ENCODE results near the gene PTPRB.
"Not testable (repeated sequence)": the region's sequence is repeated elsewhere in the genome, so short reads cannot be mapped to it uniquely, and the experiment has no call there.

The PTPRB gene

GRCh38 chr12:70507442-70507841 lies 129.8 kb downstream of the PTPRB start:
- H3K27ac ChIP-seq = no peak overlapping the region
- no peak for TF ChIP-seq CTCF (conservative IDR thresholded peaks at IDR 0.05)

- no peak overlapping the region for H3K27ac ChIP-seq
- no peak for TF ChIP-seq CTCF (conservative IDR thresholded peaks at IDR 0.05)
These were observed 139.7 kb downstream of the PTPRB start for GRCh38 chr12:70497508-70497907.

- H3K27ac ChIP-seq = not testable (repeated sequence)
These were observed 144.3 kb downstream of the PTPRB start for GRCh38 chr12:70492904-70493303.

- H3K27ac ChIP-seq = not testable (repeated sequence)
These were observed 146.3 kb downstream of the PTPRB start for GRCh38 chr12:70490928-70491327.

- TF ChIP-seq CTCF (conservative IDR thresholded peaks at IDR 0.05) = no peak
- H3K27ac ChIP-seq = no peak overlapping the region
These were observed 149.8 kb downstream of the PTPRB start for GRCh38 chr12:70487440-70487839.

GRCh38 chr12:70486588-70486987 lies 150.6 kb downstream of the PTPRB start:
- no peak overlapping the region for H3K27ac ChIP-seq
- no peak for TF ChIP-seq CTCF (conservative IDR thresholded peaks at IDR 0.05)

GRCh38 chr12:70485704-70486103 lies 151.5 kb downstream of the PTPRB start:
- TF ChIP-seq CTCF (conservative IDR thresholded peaks at IDR 0.05) = no peak
- H3K27ac ChIP-seq = no peak overlapping the region

GRCh38 chr12:70484464-70484863 lies 152.8 kb downstream of the PTPRB start:
- TF ChIP-seq CTCF (conservative IDR thresholded peaks at IDR 0.05) = no peak
- no peak overlapping the region for H3K27ac ChIP-seq

- no peak for TF ChIP-seq CTCF (conservative IDR thresholded peaks at IDR 0.05)
- H3K27ac ChIP-seq = no peak overlapping the region
These were observed 154.5 kb downstream of the PTPRB start for GRCh38 chr12:70482764-70483163.
